Measurements from ENCODE around the gene CDK6.

CDK6 gene

GRCh38 chr7:92838934-92839333 lies 2.6 kb upstream of the CDK6 start:
- no peak overlapping the region for H3K4me3 ChIP-seq (ENCODE audit: low read depth, low read length)
- DNase-seq (ENCODE audit: low read depth): no peak
- TF ChIP-seq CTCF (IDR thresholded peaks at IDR 0.05; ENCODE audit: insufficient read depth, low read depth, low read length, missing control alignments): no peak

GRCh38 chr7:92837000-92837749 lies 802 bp upstream of the CDK6 start:
- no peak for TF ChIP-seq CTCF (IDR thresholded peaks at IDR 0.05; ENCODE audit: insufficient read depth, low read depth, low read length, missing control alignments)
- DNase-seq (ENCODE audit: low read depth): no peak
- peak overlapping the region; percentile 94 for H3K4me3 ChIP-seq (ENCODE audit: low read depth, low read length)

GRCh38 chr7:92835851-92836488 lies 403 bp downstream of the CDK6 start:
- peak; percentile 62 for DNase-seq (ENCODE audit: low read depth)
- peak overlapping the region; percentile 94 for H3K4me3 ChIP-seq (ENCODE audit: low read depth, low read length)
- no peak for TF ChIP-seq CTCF (IDR thresholded peaks at IDR 0.05; ENCODE audit: insufficient read depth, low read depth, low read length, missing control alignments)

- peak overlapping the region; percentile 94 for H3K4me3 ChIP-seq (ENCODE audit: low read depth, low read length)
- no peak for TF ChIP-seq CTCF (IDR thresholded peaks at IDR 0.05; ENCODE audit: insufficient read depth, low read depth, low read length, missing control alignments)
- peak; percentile 79 for DNase-seq (ENCODE audit: low read depth)
Measured at GRCh38 chr7:92835261-92835850, 1.0 kb downstream of the CDK6 start.

- TF ChIP-seq CTCF (IDR thresholded peaks at IDR 0.05; ENCODE audit: insufficient read depth, low read depth, low read length, missing control alignments): no peak
- DNase-seq (ENCODE audit: low read depth): peak; percentile 22
- H3K4me3 ChIP-seq (ENCODE audit: low read depth, low read length): peak overlapping the region; percentile 94
Measured at GRCh38 chr7:92834507-92835260, 1.7 kb downstream of the CDK6 start.

- DNase-seq (ENCODE audit: low read depth): peak; percentile 86
- peak; percentile 31 for TF ChIP-seq CTCF (IDR thresholded peaks at IDR 0.05; ENCODE audit: insufficient read depth, low read depth, low read length, missing control alignments)
- peak overlapping the region; percentile 94 for H3K4me3 ChIP-seq (ENCODE audit: low read depth, low read length)
Measured at GRCh38 chr7:92833766-92834506, 2.4 kb downstream of the CDK6 start.

All from GM12865 (cell line).